HG03432 (cell line): Measurements from ENCODE around the gene TNFAIP8L1.

Experiments
- ATAC-seq: cut with Tn5 transposase; IDR thresholded peaks from one replicate; pipeline ENCODE4 v1.9.1; 2021; ENCODE audit warnings: mild to moderate bottlenecking, moderate library complexity; ENCODE audit not compliant: unreplicated experiment

Gene TNFAIP8L1

GRCh38 chr19:4699826-4700692, 60.7 kb downstream of the TNFAIP8L1 start:
- ATAC-seq, result no peak

GRCh38 chr19:4700693-4700970, 61.3 kb downstream of the TNFAIP8L1 start:
- ATAC-seq, result no peak

- ATAC-seq, result no peak
These were observed 62.2 kb downstream of the TNFAIP8L1 start for GRCh38 chr19:4701557-4701956.

GRCh38 chr19:4702764-4703163, 63.4 kb downstream of the TNFAIP8L1 start:
- ATAC-seq, result no peak

- no peak for ATAC-seq
These were observed 64.5 kb downstream of the TNFAIP8L1 start for GRCh38 chr19:4703671-4704316.

GRCh38 chr19:4704317-4704673, 65.0 kb downstream of the TNFAIP8L1 start:
- ATAC-seq, result no peak
